GM12892 (cell line): Measurements from ENCODE around the gene KRTAP5-7.

Source experiments
- POLR2A ChIP-seq: IDR thresholded peaks from 2 replicates; pipeline ENCODE4 v1.6.1; 2011; ENCODE audit warnings: low read depth, low read length, control low read depth
- POLR2AphosphoS5 ChIP-seq: IDR thresholded peaks from 2 replicates; pipeline ENCODE4 v1.6.1; 2011; ENCODE audit warnings: low read depth, low read length, control low read depth

DNA sequence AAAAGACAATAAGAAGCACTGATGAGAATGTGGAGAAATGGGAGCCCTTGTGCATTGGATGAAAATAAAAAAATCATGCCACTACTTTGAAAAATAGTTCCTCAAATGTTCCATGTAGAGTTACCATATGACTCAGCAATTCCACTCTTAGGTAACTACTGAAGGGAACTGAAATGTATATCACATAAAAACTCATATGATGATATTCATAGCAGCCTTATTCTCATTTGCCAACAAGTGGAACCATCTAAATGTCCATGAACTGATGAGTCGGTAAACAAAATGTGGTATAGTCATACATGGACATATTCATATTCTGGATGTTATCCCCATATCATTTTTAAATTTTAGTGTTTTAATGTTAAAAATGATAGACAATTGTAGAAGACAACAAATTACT is 24.6 kb downstream of the KRTAP5-7 start:
- TF ChIP-seq POLR2A = no peak
- TF ChIP-seq POLR2AphosphoS5 = no peak
